HG03575 (cell line): ENCODE measurements around the gene IPPK.

ENCODE experiments used
- ATAC-seq: cut with Tn5 transposase; IDR thresholded peaks from one replicate; pipeline ENCODE4 v1.9.1; 2021; ENCODE audit not compliant: unreplicated experiment, insufficient number of reproducible peaks, low FRiP score; ENCODE audit errors: extremely low read depth

The IPPK gene

DNA sequence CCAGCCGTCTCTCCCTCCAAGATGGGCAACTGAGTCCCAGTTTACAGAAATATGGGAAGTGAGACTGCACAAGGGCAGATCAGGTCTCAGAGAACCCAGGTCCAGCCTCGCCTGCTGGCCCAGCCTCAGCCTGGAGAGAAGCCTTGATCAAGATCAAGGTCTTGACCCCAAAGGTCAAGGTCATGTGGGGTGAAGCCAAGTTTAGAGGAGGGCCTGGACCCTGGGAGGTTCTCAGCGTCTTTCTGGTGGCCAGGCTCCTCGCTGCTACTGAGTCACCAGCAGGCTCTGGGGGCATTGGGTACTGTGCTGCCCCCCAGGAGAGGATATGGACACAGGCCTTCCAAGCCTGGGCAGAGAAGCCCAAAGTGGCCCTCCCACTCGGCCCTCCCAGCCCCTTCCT is 8.8 kb downstream of the IPPK start:
- no peak for ATAC-seq

DNA sequence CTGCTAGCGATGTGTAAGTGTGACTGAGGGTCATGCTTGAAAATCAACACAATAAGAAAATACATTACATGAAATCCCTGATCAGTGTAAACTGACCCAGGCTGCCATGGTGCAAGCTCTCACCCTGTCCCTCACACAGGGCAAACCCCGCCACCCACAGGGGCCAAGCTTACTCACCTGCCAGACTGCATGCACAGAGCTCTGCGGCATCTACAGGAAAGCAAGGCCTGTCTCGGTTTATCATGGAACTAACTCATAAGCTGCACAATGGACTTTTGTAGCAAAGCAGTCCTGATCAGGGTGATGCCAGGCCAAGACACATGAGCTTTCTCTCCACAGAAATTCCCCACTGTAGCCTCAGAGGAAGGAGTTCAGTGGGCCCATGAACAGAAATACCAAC is 9.7 kb downstream of the IPPK start:
- ATAC-seq, result no peak

DNA sequence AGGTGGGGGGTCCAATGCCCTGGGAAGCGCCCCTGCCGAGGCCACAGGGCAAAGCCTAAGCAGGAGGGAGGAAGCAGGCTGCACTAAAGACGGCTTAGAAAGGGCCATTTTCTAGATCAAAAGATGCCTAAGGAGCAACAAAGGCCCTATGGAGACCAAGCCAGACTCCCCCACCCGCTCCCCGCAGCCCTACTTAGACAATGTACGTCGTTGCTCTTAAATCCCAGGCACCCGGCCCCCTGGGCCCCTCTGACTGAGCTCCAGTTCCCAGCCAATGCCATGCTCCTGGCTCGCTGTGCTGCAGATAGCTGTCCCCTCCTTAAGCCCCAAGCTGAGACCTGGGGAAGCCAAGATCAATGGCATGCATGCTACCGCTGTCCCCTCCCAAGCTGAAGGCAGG is 10.3 kb downstream of the IPPK start:
- no peak for ATAC-seq

DNA sequence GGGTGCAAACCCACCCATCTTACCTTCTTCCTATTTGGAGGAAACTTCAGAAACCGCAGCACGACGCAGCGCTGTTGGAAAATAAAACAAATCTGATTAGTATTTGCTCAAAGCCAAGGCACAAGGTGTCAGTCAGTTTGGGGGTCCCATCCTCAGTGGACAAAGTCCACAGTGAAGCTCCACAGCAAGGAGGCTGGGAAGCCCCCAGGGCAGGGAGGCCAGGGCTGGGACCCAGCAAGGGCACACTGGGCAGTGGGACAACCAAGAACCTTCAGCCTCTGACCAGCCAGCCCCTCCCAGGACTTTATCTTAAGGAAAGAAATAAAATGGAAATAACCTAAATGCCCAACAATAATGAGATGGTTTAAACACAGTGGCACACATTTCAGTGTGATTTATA is 11.3 kb downstream of the IPPK start:
- ATAC-seq, result no peak

DNA sequence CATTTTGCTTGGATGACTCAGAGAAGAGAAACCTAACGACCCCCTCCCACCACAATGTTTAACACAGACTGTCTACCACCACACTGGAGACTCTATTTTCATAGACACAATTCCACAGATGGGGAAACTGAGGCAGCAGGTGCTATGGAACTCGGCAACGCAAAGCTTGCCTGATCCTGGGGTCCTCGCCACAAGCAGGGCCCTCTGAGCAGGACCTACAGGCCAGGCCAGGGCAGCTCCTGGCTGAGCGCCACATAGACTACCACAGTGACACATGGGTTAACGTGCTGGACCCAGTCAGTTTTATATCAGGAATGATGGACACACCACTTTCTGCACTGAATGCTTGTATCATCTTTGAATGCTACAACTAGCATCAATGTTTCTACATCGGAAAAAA is 11.8 kb downstream of the IPPK start:
- ATAC-seq, result no peak

DNA sequence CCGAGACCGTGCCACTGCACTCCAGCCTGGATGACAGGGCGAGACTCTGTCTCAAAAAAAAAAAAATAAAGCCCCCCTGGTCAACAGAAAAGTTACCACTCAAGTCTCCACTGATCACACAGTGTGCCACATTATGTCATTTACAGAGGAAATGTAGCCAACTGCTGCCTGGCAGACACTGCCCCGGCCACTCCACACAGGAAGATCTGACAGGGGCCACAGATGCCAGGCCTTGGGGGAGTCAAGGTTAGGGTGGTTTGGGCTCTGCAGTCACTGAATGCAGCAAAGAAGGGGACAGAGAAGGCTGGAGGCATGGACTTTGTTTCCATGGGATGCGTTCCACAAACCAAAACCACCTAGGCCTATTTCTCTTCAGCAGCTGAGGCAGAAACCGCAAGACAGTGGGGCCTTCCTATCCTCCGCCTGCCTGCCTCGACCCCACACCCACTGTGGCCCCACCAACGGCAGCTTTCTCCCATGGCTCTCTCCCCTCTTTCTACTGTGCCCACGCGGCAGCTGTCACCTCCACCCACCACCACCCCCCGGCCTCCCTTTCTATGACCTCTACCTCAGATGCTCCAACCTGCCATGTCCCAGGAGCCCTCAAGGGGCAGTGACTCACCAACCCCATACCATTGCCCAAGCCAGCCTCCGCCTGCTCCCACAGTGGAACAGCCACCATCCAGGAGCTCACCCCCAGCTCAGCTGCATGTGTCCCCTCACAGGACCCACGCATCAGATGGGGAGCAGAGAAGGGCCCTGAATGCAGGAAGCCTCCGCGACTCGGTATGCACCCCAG is 12.4 kb downstream of the IPPK start:
- no peak for ATAC-seq

DNA sequence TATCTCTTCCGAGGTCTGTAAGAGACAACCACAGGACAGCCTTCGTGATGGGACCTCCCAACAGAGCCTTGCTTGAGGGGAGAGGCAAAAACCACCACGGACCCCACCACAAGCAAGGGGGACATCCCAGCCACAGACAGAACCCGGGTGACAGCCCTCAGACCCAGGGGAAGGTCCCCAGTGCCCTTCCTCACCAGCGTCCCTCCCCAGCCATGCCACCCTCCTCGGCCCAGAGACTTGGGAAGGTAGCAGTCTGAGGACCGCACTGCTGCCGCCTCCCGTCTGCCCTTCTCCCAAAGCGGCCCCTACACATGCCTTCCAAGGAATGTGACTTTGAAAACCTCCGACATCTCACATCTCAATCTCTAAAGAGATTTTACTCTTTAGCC is 13.4 kb downstream of the IPPK start:
- ATAC-seq, result no peak

DNA sequence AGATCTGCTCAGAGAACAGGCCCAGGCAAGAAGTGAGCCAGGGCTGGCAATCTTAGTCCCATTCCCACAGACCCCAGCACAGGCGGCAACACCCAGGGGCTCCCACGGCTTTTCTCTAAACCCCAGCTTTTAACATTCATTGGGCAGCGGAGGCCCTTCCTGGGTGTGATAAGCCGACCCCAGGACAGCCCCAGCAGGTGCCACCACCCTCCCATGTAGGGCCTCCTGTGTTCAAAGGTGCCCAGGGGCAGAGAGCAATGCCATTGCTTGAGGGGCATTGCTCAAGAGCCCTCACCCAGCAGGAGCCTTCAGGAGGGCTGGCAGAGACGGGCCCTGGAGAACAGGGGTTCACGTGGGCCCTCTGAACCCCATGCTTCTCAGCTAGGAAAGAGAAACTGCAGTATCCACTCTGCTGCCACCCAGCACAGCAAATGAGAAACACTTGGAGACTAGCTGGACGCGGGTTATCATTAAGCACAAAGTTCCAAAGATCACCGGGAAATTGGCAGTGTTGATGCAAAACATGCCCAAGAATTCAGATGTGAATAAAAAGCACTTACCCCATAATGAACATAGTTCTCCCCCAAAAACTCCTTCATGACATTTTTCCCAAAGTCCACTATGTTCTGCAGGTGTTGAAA is 13.9 kb downstream of the IPPK start:
- no peak for ATAC-seq

DNA sequence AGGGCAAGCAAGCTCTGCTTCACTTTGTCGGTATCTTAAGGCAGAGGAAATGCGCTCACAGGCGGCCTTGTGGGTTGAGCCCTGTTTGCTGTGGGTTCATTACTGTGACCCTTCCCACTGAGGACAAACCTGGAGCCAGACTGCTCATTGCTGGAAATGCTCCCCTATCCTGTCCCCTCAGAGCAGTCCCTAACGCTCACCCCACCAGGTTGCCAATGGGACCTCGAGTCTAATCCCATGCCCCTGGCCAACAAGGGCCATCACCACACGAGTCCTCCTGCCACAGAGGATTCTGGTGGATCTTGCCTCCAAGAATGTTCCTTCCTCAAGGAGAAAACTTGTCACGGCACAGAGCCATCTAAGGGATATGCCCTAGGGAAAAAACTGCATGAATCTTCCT is 14.6 kb downstream of the IPPK start:
- ATAC-seq, result no peak

DNA sequence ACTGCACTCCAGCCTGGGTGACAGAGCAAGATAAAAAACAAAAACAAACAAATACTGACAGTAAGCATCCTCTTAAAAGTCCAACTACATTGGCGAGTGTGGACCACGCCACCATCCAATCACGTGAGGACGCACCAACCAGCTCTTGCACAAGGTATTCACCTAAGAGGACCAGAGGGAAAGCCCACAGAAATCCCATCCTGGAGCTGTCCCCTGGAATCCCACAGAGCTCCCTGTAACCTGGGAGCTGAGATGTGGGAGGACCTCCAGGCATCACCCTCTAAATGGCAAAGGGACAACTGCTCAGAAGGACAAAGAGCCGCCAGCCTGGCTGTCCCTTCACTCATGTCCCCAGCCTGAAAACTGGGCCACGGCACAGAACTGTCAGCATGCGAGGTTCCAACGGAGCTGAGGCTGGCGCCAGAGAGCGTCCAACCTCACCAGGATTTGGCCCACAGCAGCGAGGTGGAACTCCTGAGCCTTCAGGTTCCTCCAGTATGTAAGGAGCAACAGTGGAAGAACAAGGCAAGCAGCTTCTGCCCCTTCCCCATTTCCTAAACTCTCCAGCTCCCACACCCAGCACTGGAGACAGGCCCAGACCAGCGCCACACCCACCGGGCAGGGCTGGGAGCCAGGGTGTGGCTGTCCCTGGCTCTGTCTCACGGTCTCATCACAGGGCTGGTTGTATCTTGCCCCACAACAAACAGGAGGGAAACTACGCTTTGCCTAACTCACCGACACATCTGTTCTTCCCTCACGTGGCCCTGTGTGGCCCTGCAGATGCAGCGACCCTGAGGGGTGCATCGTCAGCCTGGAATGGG is 15.2 kb downstream of the IPPK start:
- ATAC-seq, result no peak

DNA sequence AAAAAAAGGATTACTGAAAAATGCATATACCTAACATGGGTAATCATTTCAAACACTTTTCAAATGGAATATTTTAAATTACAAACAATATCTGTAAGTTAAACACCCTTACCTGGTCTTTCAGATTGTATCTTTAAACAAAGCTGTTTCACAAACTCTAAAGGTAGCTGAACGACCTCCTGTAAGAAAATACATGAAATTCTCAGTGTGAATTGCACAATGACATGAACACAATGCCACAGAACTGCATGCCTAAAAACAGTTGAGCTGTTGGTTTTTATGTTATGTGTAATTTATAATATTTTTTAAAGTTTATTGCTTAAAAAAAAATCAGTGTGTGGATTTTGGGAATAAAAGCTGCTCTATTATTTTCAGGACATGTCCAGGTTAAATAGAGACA is 17.5 kb downstream of the IPPK start:
- ATAC-seq, result no peak

DNA sequence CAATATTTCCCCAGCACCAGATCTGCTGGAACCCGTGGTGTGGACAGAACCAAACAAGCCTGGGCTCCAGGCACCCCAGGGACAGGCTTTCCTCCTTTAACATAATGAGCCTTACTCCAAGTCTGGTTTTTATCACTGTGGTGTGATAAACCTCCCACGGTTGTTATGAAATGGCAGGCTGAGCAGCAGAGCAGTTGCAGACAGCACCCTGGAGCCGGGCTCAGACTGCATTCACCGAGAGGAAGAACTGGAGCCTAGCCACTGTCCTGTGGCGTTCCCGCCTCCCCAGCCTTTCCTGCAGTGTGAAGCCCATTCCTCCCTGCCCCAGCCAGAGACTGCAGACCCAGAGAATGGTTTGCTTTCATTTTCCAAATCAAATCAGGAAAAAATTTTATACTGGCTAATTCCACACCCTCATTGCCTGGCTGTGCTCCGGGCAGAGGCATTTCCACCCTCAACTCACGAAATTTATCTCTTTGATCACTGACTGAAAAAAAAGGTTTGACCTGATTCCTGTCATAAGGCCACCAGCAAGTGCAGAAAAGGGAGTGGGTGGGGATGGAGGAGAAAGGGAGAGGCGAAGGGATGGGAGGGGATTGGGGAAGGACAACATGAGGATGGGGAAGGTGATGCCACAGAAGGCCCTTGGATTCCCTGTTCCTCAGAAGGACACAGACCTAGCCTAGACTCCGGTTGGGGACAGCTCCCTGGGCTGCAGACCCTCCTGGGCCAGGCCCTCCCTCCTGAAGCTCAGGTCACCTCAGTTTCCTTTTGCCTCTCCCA is 18.9 kb downstream of the IPPK start:
- no peak for ATAC-seq

DNA sequence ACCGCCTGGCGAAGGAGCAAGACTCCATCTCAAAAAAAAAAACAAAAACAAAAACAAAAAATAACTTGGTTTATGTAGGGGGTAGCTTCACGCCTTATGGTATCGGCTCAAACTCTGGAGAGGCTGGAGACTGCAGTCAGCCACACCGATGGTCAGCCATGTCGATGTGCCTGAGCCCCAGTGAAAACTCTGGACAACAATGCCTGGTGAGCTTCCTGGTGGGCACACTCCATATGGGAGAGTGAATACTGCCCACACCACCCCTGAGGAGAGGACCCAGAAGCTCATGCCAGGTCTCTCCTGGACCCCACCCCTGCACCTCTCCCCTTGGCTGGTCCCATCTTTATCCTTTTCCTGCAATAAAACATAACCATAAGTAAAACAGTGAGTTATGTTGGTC is 19.6 kb downstream of the IPPK start:
- ATAC-seq, result no peak

DNA sequence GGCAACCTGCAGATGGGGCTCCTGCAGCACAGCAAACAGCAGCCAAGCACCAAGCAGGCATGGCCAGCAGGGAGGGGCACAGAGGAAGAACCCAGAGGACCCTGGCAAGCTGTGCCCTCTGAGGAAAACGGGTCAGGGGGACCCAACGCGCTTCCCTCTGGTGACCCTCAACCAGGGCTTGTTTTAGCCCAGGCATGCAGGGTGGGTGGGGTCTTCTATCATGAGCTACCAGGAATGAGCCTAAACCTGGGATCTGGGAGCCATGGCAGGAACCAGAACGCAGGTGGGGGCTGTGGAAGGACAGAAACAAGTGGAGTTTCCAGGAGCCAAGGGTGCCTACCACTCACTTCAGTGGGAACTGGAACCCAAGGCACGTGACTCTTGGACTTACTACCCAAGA is 20.9 kb downstream of the IPPK start:
- no peak for ATAC-seq

DNA sequence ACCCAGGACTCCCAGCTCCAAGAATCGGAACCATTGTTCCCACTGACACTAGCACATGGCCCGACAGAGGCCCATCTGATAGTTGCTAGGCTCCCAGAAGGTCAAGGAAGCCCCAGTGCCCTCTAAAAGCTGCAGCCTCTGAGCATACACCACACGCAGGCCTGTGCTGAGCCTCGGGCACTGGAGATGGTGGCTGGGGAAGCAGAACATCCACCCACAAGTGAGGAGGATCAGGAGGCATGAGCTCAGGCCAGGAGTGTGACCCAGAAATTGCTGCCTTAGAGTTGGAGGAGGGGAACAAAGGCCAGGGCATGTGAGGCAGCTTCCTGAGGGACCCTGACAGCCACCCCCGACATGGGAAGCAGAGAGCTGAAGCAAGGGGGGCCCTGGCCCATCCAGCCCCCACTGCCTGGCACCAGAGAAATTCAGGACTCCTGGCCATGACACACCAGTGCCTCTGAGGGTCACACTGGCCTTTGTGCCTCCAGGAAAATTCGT is 21.4 kb downstream of the IPPK start:
- no peak for ATAC-seq

DNA sequence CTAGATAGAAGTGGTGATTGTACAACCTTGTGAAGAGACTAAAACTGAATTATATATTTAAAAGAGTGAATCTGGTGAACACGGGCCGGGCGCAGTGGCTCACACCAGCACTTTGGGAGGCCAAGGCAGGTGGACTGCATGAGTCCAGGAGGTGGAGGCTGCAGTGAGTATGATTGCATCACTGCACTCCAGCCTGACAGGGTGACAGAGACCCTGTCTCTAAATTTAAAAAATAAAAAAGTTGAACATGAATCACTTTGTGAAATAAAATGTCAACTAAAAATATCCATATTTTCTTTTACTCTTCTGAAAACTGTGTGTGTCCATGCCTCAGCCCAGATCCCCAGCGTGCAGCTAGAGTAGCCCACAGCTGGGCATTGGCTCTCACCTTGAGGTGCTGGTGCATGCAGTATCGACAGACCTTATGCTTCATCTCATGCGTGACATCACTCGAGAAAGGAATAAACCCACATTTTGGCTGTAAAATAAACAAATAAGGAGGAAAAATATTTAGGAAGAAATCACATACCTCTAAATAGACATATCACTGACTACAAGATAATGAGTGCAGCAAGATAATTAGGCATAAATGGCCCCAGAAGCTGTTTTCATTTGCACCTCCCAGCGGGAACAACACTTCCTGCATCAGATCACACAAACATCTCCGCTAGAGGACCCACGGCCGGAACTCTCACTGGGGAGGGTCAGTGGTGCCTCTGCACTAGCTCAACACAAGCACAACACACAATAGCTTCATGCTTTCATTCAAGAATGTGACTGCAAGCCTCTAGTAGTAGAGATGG is 22.1 kb downstream of the IPPK start:
- no peak for ATAC-seq

DNA sequence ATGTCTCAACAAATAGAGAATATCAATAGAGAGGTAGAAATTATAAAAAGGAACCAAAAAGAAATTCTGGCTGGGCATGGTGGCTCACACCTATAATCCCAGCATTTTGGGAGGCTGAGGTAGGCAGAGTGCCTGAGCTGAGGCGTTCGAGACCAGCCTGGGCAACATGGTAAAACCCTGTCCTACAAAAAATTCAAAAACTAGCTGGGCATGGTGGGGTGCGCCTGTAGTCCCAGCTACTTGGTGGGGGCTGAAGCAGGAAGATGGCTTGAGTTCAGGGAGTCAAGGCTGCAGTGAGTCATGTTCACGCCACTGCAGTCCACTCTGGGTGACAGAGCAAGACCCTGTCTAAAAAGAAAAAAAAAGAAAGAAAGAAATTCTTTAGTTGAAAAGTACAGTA is 24.9 kb downstream of the IPPK start:
- ATAC-seq, result no peak

DNA sequence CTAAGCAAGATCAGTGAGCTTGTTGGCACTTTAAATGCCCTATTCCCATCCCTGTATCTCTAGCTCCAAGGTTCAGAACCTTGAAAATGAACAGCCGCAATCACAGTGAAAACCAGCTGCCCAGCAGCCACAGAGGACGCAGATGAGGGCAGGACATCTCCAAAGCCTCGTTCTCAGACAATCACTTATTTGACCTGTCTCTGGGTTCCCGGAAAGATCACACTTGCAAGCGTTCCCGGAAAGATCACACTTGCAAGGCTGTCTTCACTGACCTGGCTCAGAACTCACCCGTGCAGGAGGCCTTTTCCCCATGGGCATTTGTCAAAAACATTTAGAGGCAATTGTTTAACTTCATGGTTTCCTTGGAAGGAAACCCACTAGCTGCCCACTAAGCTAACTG is 25.7 kb downstream of the IPPK start:
- no peak for ATAC-seq
